CD14-positive monocyte (primary cell): ENCODE measurements around the gene GAS1. TPM values are rescaled to one million over a fixed set of nuclear protein-coding genes. Genes with fewer than 3 reads are reported as not detected.

ENCODE experiments used
- DNase-seq, 3 donors: peaks; one replicate each; pipeline ENCODE4 v3.0.0-alpha.2; 2011 to 2022
- H2AFZ ChIP-seq: 2 replicates; pipeline ENCODE4 v1.6.0; 2012; ENCODE audit warnings: mild to moderate bottlenecking, low read depth, low read length, inconsistent platforms; ENCODE audit not compliant: insufficient read depth, poor library complexity, severe bottlenecking
- H3K27ac ChIP-seq, 2 donors: 1 replicate in 1 of 2; 2 replicates in 1 of 2; pipeline ENCODE4 v1.5.1; 2012 to 2013; ENCODE audit warnings: low read length in 2 of 2, control low read depth in 1 of 2, inconsistent platforms in 1 of 2, low read depth in 1 of 2, mild to moderate bottlenecking in 1 of 2
- H3K27me3 ChIP-seq, 2 donors: one replicate each; pipeline versions ENCODE4 v1.6.0 to v1.6.1; 2011 to 2013; ENCODE audit warnings: low read length in 2 of 2; ENCODE audit not compliant: control insufficient read depth in 2 of 2, insufficient read depth in 2 of 2
- H3K36me3 ChIP-seq, 2 donors: replicated peaks in 1 of 2; 1 replicate in 1 of 2; 2 replicates in 1 of 2; pipeline versions ENCODE4 v1.5.1 to v1.6.1; 2012 to 2013; ENCODE audit warnings: low read length in 2 of 2, control low read depth in 1 of 2, inconsistent platforms in 1 of 2, mild to moderate bottlenecking in 1 of 2; ENCODE audit not compliant: insufficient read depth in 2 of 2, control insufficient read depth in 1 of 2
- H3K4me1 ChIP-seq, 2 donors: 1 replicate in 1 of 2; 2 replicates in 1 of 2; pipeline versions ENCODE4 v1.5.1 to v1.6.1; 2012 to 2013; ENCODE audit warnings: low read length in 2 of 2, control low read depth in 1 of 2, inconsistent platforms in 1 of 2, mild to moderate bottlenecking in 1 of 2, moderate library complexity in 1 of 2; ENCODE audit not compliant: insufficient read depth in 2 of 2, control insufficient read depth in 1 of 2
- H3K4me2 ChIP-seq: replicated peaks from 2 replicates; pipeline ENCODE3; 2012; ENCODE audit warnings: low read length, moderate library complexity, mild to moderate bottlenecking; ENCODE audit not compliant: poor library complexity, severe bottlenecking; ENCODE audit errors: extremely low read depth
- H3K4me3 ChIP-seq, 3 experiments: fragments of 200-600 bp in 1 of 3; sonication (generic) in 1 of 3; replicated peaks in 1 of 3; 1 replicate in 2 of 3; 2 replicates in 1 of 3; pipeline ENCODE4 v1.5.1; 2011 to 2013; ENCODE audit warnings: low read length in 3 of 3, mild to moderate bottlenecking in 3 of 3, control low read depth in 2 of 3, low read depth in 2 of 3, inconsistent platforms in 1 of 3, moderate library complexity in 1 of 3
- H3K79me2 ChIP-seq: 2 replicates; pipeline ENCODE4 v1.6.0; 2012; ENCODE audit warnings: mild to moderate bottlenecking, control low read depth, inconsistent platforms, low read length, moderate library complexity; ENCODE audit not compliant: insufficient read depth
- H3K9ac ChIP-seq: 2 replicates; pipeline ENCODE4 v1.6.0; 2017; ENCODE audit warnings: low read length, mild to moderate bottlenecking; ENCODE audit not compliant: insufficient read depth, poor library complexity, severe bottlenecking
- H3K9me3 ChIP-seq, 2 donors: replicated peaks in 1 of 2; 1 replicate in 1 of 2; 2 replicates in 1 of 2; pipeline versions ENCODE4 v1.5.1 to v1.6.1; 2012 to 2013; ENCODE audit warnings: low read length in 2 of 2, control low read depth in 1 of 2; ENCODE audit not compliant: control insufficient read depth in 1 of 2, insufficient read depth in 1 of 2
- H4K20me1 ChIP-seq: 2 replicates; pipeline ENCODE4 v1.6.0; 2012; ENCODE audit warnings: mild to moderate bottlenecking, low read length, control low read depth, moderate library complexity; ENCODE audit not compliant: insufficient read depth
- H3K27ac Mint-ChIP-seq, 7 donors: one replicate each; pipeline ENCODE4 v1.8.0; 2020; ENCODE audit warnings: mild to moderate bottlenecking in 7 of 7, mixed read lengths in 7 of 7, moderate library complexity in 6 of 7, inconsistent platforms in 2 of 7
- H3K27me3 Mint-ChIP-seq, 3 donors: one replicate each; pipeline ENCODE4 v1.8.0; 2021 to 2022; ENCODE audit warnings: low read depth in 3 of 3, mild to moderate bottlenecking in 3 of 3, mixed read lengths in 3 of 3, moderate library complexity in 3 of 3, inconsistent platforms in 1 of 3
- H3K36me3 Mint-ChIP-seq, 2 donors: one replicate each; pipeline ENCODE4 v1.8.0; 2020; ENCODE audit warnings: mixed read lengths in 2 of 2, inconsistent platforms in 1 of 2, mild to moderate bottlenecking in 1 of 2
- H3K4me1 Mint-ChIP-seq: one replicate; pipeline ENCODE4 v1.8.0; 2020; ENCODE audit warnings: mild to moderate bottlenecking, mixed read lengths
- H3K4me3 Mint-ChIP-seq, 2 donors: one replicate each; pipeline ENCODE4 v1.8.0; 2020; ENCODE audit warnings: mild to moderate bottlenecking in 2 of 2, mixed read lengths in 2 of 2, moderate library complexity in 1 of 2
- H3K9me3 Mint-ChIP-seq, 7 donors: one replicate each; pipeline ENCODE4 v1.8.0; 2020 to 2022; ENCODE audit warnings: mixed read lengths in 7 of 7, mild to moderate bottlenecking in 6 of 7, moderate library complexity in 6 of 7, inconsistent platforms in 2 of 7
- whole genome bisulfite sequencing: methylation state at CpG from one replicate; pipeline ENCODE4 v1.1.5; 2013; ENCODE audit warnings: missing lambda C conversion rate; ENCODE audit not compliant: insufficient coverage; 5-methylcytosine and 5-hydroxymethylcytosine counted together
- intact Hi-C, 2 donors: fragments of 100-400 bp; cut with micrococcal nuclease; formaldehyde crosslinking; loops; one replicate each; pipeline versions ENCODE4 v1.15.0 to v1.15.1; 2023
- polyA plus RNA-seq, 3 donors: library from polyadenylated mRNA; depleted of rRNA in 1 of 3; unstranded in 2 of 3; stranded (reverse) in 1 of 3; fragments of 300-500 nt in 2 of 3; fragments of >200 nt in 1 of 3; fragmentation: Illumina TruSeq in 2 of 3; gene quantifications; 1 replicate in 2 of 3; 2 replicates in 1 of 3; pipeline ENCODE4 v1.2.3, GENCODE V29; 2012 to 2021
- TF ChIP-seq, protein P1 (sequence below): fragments of 200-600 bp; IDR thresholded peaks from one replicate; pipeline ENCODE4 v1.8.0; 2022; ENCODE audit warnings: antibody characterized with exemption, mild to moderate bottlenecking

The GAS1 gene
- polyA plus RNA-seq, 3 donors, result 0.12 to 0.20 (median 0.18) TPM

DNA sequence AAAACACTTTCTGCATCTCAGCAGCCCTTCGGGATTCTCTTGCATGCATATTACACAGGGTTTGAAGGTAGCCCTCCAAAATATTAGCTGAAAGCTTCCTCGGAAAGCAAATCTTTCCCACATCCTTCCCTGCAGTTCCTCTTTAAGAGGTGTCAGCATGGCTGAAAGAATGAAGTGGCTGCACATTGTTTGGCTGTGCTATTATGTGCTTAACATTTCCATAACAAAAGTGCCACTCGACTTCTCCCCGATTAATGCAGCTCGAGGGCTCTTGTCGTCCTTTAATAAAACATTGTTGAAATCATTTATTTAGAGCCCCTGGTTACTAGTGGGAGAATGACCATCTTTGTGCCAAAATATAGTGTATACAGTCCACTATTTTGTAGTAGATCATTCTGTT is 6.5 kb downstream of the GAS1 start:
- Histone ChIP-seq H4K20me1 (no peaks in the 10 kb centered on the region), H3K4me2 (no peak overlapping the region), H3K27me3 (peaks cover 64 to 65% of the 10 kb centered on the region in 2 donors), H3K36me3 (no peaks in the 10 kb centered on the region), H3K4me1 (peaks cover 7 to 9% of the 10 kb centered on the region in 2 donors), H3K4me3 (no peak overlapping the region), H3K27ac (no peak overlapping the region), H3K9ac (no peak overlapping the region), H2AFZ (no peak overlapping the region), H3K9me3 (peaks cover 0 to 5% of the 10 kb centered on the region in 2 donors), H3K79me2 (no peaks in the 10 kb centered on the region)
- Mint-ChIP-seq H3K4me1 (peaks cover 8% of the 10 kb centered on the region), H3K27ac (no peak overlapping the region), H3K27me3 (peaks cover 48 to 69% (median 53%) of the 10 kb centered on the region in 3 donors), H3K36me3 (peaks cover 0 to 10% of the 10 kb centered on the region in 2 donors), H3K4me3 (no peak overlapping the region), H3K9me3 (peaks cover 0 to 12% (median 4%) of the 10 kb centered on the region in 7 donors)
- no CpG with 5 or more reads among the region's 6 CpGs for WGBS
- DNase-seq, result no peak
- TF ChIP-seq, protein P1, sequence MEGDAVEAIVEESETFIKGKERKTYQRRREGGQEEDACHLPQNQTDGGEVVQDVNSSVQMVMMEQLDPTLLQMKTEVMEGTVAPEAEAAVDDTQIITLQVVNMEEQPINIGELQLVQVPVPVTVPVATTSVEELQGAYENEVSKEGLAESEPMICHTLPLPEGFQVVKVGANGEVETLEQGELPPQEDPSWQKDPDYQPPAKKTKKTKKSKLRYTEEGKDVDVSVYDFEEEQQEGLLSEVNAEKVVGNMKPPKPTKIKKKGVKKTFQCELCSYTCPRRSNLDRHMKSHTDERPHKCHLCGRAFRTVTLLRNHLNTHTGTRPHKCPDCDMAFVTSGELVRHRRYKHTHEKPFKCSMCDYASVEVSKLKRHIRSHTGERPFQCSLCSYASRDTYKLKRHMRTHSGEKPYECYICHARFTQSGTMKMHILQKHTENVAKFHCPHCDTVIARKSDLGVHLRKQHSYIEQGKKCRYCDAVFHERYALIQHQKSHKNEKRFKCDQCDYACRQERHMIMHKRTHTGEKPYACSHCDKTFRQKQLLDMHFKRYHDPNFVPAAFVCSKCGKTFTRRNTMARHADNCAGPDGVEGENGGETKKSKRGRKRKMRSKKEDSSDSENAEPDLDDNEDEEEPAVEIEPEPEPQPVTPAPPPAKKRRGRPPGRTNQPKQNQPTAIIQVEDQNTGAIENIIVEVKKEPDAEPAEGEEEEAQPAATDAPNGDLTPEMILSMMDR, result no peak
- intact Hi-C loops, result no loop called here

DNA sequence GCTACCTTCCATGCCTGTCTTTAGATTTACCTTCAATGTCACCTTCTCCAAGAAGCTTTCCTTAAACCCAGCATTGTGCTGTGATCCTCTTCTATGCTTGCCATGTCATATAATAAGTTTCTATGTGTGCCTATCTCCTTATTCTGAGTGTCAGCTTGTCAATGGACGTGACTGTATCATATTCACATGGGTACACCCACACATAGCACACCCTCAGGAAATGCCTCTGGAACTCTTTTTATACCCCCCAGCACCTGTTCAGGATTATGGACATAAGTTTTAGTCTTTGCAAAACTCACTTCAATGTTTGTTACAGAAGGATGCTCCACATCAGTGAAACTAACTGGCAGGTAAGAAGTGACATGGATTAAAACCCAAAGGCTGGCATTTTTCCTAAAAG is 7.4 kb downstream of the GAS1 start:
- peaks cover 1% of the 10 kb centered on the region for H3K4me1 Mint-ChIP-seq
- H3K27ac ChIP-seq, result no peak overlapping the region
- H3K27me3 Mint-ChIP-seq, result peaks cover 41 to 61% (median 47%) of the 10 kb centered on the region in 3 donors
- H3K27ac Mint-ChIP-seq, result no peak overlapping the region
- peaks cover 0 to 7% (median 0%) of the 10 kb centered on the region in 7 donors for H3K9me3 Mint-ChIP-seq
- intact Hi-C loops, result no loop called here
- H3K79me2 ChIP-seq, result no peaks in the 10 kb centered on the region
- H3K36me3 ChIP-seq, result no peaks in the 10 kb centered on the region
- no peak overlapping the region for H3K9ac ChIP-seq
- H3K4me3 Mint-ChIP-seq, result no peak overlapping the region
- H3K27me3 ChIP-seq, result peaks cover 56 to 57% of the 10 kb centered on the region in 2 donors
- no peak for DNase-seq
- no peak overlapping the region for H3K4me2 ChIP-seq
- peaks cover 0 to 5% of the 10 kb centered on the region in 2 donors for H3K36me3 Mint-ChIP-seq
- peaks cover 0 to under 1% of the 10 kb centered on the region in 2 donors for H3K9me3 ChIP-seq
- H3K4me3 ChIP-seq, result no peak overlapping the region
- peaks cover 0 to under 1% of the 10 kb centered on the region in 2 donors for H3K4me1 ChIP-seq
- WGBS, result no CpG with 5 or more reads among the region's 1 CpG
- no peak overlapping the region for H2AFZ ChIP-seq
- TF ChIP-seq, protein P1, result no peak
- H4K20me1 ChIP-seq, result no peaks in the 10 kb centered on the region
